Measurements from ENCODE around the gene LINC01488. TPM values are rescaled to one million over a fixed set of nuclear protein-coding genes. Genes with fewer than 3 reads are reported as not detected.

Gene LINC01488
- total RNA-seq, 1 donor, result not detected

GRCh38 chr11:69537126-69537525 lies 55.7 kb downstream of the LINC01488 start:
- no peak overlapping the region for H3K4me3 ChIP-seq (ENCODE audit: low read depth, low read length)
- no peak for TF ChIP-seq CTCF (IDR thresholded peaks at IDR 0.05; ENCODE audit: insufficient read depth, low read depth, low read length)
- DNase-seq (ENCODE audit: low read depth), result no peak

- H3K4me3 ChIP-seq (ENCODE audit: low read depth, low read length), result no peak overlapping the region
- no peak for DNase-seq (ENCODE audit: low read depth)
- TF ChIP-seq CTCF (IDR thresholded peaks at IDR 0.05; ENCODE audit: insufficient read depth, low read depth, low read length), result no peak
Observed at GRCh38 chr11:69537855-69538640, 56.6 kb downstream of the LINC01488 start.

- TF ChIP-seq CTCF (IDR thresholded peaks at IDR 0.05; ENCODE audit: insufficient read depth, low read depth, low read length), result no peak
- H3K4me3 ChIP-seq (ENCODE audit: low read depth, low read length), result no peak overlapping the region
- no peak for DNase-seq (ENCODE audit: low read depth)
Observed at GRCh38 chr11:69538854-69539253, 57.4 kb downstream of the LINC01488 start.

- DNase-seq (ENCODE audit: low read depth), result no peak
Observed at GRCh38 chr11:69539416-69540117, 58.1 kb downstream of the LINC01488 start.

GRCh38 chr11:69540118-69541000 lies 58.9 kb downstream of the LINC01488 start:
- DNase-seq (ENCODE audit: low read depth), result no peak
- H3K4me3 ChIP-seq (ENCODE audit: low read depth, low read length), result no peak overlapping the region
- TF ChIP-seq CTCF (IDR thresholded peaks at IDR 0.05; ENCODE audit: insufficient read depth, low read depth, low read length), result no peak

More at GRCh38 chr11:69539416-69540117, 58.1 kb downstream of the LINC01488 start:
- no peak overlapping the region for H3K4me3 ChIP-seq (ENCODE audit: low read depth, low read length)
- no peak for TF ChIP-seq CTCF (IDR thresholded peaks at IDR 0.05; ENCODE audit: insufficient read depth, low read depth, low read length)

GRCh38 chr11:69541001-69541285 lies 59.5 kb downstream of the LINC01488 start:
- H3K4me3 ChIP-seq (ENCODE audit: low read depth, low read length), result no peak overlapping the region
- DNase-seq (ENCODE audit: low read depth), result no peak
- no peak for TF ChIP-seq CTCF (IDR thresholded peaks at IDR 0.05; ENCODE audit: insufficient read depth, low read depth, low read length)

All from fibroblast of villous mesenchyme (primary cell).